Measurements from ENCODE around the gene DIP2C. TPM values are rescaled to one million over a fixed set of nuclear protein-coding genes. Genes with fewer than 3 reads are reported as not detected.
"Not testable (repeated sequence)": the region's sequence is repeated elsewhere in the genome, so short reads cannot be mapped to it uniquely, and the experiment has no call there.

DIP2C gene
- total and polyA plus RNA-seq, 8 donors, result 2.4 to 40.1 (median 21.0) TPM

- no peak for TF ChIP-seq CTCF (IDR thresholded peaks at IDR 0.05)
- no peak for TF ChIP-seq POLR2AphosphoS5 (IDR thresholded peaks at IDR 0.05)
- TF ChIP-seq POLR2A (IDR thresholded peaks at IDR 0.05), result no peak
- no peak for TF ChIP-seq EP300 (IDR thresholded peaks at IDR 0.05)
- DNase-seq, result no peak
- intact Hi-C loops (cut with DNase I; ENCODE audit: low total_unique reads), result no loop called here
- Histone ChIP-seq H3K27me3 (no peaks in the 10 kb centered on the region), H3K9me3 (no peaks in the 10 kb centered on the region), H3K4me3 (no peak overlapping the region), H3K36me3 (no peaks in the 10 kb centered on the region), H3K27ac (peak overlapping the region; percentile 70 to 79 (median 75)), H3K4me1 (peaks cover 54 to 99% (median 78%) of the 10 kb centered on the region in 4 donors)
- 36 to 64% (median 44%) methylated on average over 13 to 15 of the region's 15 CpGs for WGBS, 5 donors
Observed at GRCh38 chr10:614139-614711, 75.2 kb downstream of the DIP2C start.

GRCh38 chr10:613271-614138, 76.0 kb downstream of the DIP2C start:
- Histone ChIP-seq H3K9me3 (no peaks in the 10 kb centered on the region), H3K36me3 (no peaks in the 10 kb centered on the region), H3K27me3 (no peaks in the 10 kb centered on the region), H3K27ac (peak overlapping the region; percentile 70 to 79 (median 75)), H3K4me1 (peaks cover 54 to 98% (median 75%) of the 10 kb centered on the region in 4 donors), H3K4me3 (peak overlapping the region in 1 of 4 donors; percentile 2)
- 29 to 54% (median 43%) methylated on average over 19 of the region's 19 CpGs for WGBS, 5 donors
- intact Hi-C loops (cut with DNase I; ENCODE audit: low total_unique reads), result no loop called here
- TF ChIP-seq POLR2AphosphoS5 (IDR thresholded peaks at IDR 0.05) (peak; percentile 26 to 83 (median 64)), POLR2A (IDR thresholded peaks at IDR 0.05) (no peak), CTCF (IDR thresholded peaks at IDR 0.05) (no peak)
- peak; percentile 85 to 94 for DNase-seq

- Histone ChIP-seq H3K27me3 (no peaks in the 10 kb centered on the region), H3K9me3 (no peaks in the 10 kb centered on the region), H3K36me3 (no peaks in the 10 kb centered on the region), H3K27ac (peak overlapping the region; percentile 35 to 79 (median 74)), H3K4me1 (peaks cover 52 to 92% (median 69%) of the 10 kb centered on the region in 4 donors), H3K4me3 (no peak overlapping the region)
- intact Hi-C loops (cut with DNase I; ENCODE audit: low total_unique reads), result no loop called here
- TF ChIP-seq EP300 (IDR thresholded peaks at IDR 0.05), result no peak
- no peak for TF ChIP-seq CTCF (IDR thresholded peaks at IDR 0.05)
- TF ChIP-seq POLR2A (IDR thresholded peaks at IDR 0.05), result no peak
- no peak for TF ChIP-seq POLR2AphosphoS5 (IDR thresholded peaks at IDR 0.05)
- 30 to 45% (median 39%) methylated on average over 10 of the region's 10 CpGs for WGBS, 5 donors
- no peak for DNase-seq
Observed at GRCh38 chr10:612696-613095, 76.8 kb downstream of the DIP2C start.

- peaks cover 41 to 81% (median 58%) of the 10 kb centered on the region in 4 donors for H3K4me1 ChIP-seq
- H3K27me3 ChIP-seq; H3K4me3 ChIP-seq; H3K9me3 ChIP-seq; H3K36me3 ChIP-seq; DNase-seq; intact Hi-C loops (cut with DNase I; ENCODE audit: low total_unique reads): not testable (repeated sequence)
- WGBS, 5 donors, result 65 to 79% (median 71%) methylated on average over 6 to 7 of the region's 7 CpGs
- peak overlapping the region in 4 of 5 donors; percentile 29 to 79 (median 72) for H3K27ac ChIP-seq
Observed at GRCh38 chr10:610642-611305, 78.7 kb downstream of the DIP2C start.

Measured in stomach (tissue), 9 donors.